Measurements from ENCODE around the gene FCN1.

FCN1 gene

DNA sequence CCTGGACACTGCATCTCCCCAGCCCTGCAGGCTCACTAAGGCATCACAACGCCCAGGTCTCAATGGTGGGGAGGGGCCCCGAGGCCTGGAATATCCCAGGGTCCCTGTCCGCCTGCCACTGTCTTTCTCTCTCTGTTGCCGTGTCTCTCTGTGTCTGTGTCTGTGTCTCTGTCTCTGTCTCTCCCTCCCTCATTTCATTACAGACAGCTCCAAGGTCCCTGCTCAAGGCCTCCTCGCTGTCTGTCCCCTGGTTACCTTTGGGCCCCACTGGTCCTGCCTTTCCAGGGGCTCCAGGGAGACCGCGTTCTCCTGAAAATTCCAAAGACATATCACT lies 3.2 kb downstream of the FCN1 start:
- H3K4me3 ChIP-seq (ENCODE audit: low read depth, low read length), result no peak overlapping the region
- TF ChIP-seq MYC (IDR thresholded peaks at IDR 0.05; ENCODE audit: low read depth, low read length) (no peak), POLR2A (IDR thresholded peaks at IDR 0.05; ENCODE audit: extremely low read depth, insufficient read length) (no peak)
- TF ChIP-seq, protein P1, sequence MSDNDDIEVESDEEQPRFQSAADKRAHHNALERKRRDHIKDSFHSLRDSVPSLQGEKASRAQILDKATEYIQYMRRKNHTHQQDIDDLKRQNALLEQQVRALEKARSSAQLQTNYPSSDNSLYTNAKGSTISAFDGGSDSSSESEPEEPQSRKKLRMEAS (IDR thresholded peaks at IDR 0.05; ENCODE audit: low read depth, low read length), result no peak
- TF ChIP-seq, protein P2, sequence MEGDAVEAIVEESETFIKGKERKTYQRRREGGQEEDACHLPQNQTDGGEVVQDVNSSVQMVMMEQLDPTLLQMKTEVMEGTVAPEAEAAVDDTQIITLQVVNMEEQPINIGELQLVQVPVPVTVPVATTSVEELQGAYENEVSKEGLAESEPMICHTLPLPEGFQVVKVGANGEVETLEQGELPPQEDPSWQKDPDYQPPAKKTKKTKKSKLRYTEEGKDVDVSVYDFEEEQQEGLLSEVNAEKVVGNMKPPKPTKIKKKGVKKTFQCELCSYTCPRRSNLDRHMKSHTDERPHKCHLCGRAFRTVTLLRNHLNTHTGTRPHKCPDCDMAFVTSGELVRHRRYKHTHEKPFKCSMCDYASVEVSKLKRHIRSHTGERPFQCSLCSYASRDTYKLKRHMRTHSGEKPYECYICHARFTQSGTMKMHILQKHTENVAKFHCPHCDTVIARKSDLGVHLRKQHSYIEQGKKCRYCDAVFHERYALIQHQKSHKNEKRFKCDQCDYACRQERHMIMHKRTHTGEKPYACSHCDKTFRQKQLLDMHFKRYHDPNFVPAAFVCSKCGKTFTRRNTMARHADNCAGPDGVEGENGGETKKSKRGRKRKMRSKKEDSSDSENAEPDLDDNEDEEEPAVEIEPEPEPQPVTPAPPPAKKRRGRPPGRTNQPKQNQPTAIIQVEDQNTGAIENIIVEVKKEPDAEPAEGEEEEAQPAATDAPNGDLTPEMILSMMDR (IDR thresholded peaks at IDR 0.05; ENCODE audit: low read depth, low read length), result no peak
- no peak for DNase-seq (ENCODE audit: low read depth)

DNA sequence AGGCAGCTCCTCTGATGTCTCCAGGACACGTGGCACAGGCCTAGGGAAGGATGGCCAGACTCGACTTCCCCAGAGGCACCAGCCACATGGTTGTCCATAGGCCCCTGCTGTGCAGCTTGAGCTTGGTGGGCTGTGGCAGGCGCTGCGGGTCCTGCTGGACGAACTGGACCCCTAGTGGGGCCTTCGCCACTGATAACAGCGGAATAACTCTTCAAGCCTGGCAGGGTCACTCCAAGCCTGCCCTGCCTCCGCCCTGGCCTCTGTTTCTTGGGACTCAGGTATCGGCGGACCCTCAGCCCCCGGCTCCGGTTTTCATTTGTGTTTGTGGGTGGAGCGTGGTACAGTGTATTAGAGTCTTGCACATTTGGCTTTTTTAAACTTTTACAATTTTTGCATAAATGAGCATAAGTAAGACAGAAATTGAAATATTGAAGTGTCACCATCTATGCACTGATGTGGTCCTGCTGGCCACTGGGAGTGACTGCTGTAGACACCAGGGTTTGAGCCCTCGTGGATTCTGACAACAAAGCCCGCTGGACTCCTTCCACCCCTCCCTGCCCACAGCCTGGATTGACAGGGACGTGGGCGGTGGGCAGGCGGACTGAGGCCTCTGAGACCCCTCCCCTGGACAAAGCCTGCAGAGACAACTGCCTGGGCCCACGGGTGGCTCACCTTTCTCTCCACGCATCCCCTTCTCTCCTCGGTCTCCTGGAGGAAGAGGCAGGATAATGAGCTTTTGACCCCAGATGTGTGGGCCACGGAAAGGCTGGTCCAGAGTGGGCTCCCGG lies 3.8 kb downstream of the FCN1 start:
- H3K4me3 ChIP-seq (ENCODE audit: low read depth, low read length), result no peak overlapping the region
- TF ChIP-seq, protein P2 (IDR thresholded peaks at IDR 0.05; ENCODE audit: low read depth, low read length), result no peak
- TF ChIP-seq, protein P1 (IDR thresholded peaks at IDR 0.05; ENCODE audit: low read depth, low read length), result no peak
- TF ChIP-seq MYC (IDR thresholded peaks at IDR 0.05; ENCODE audit: low read depth, low read length) (no peak), POLR2A (IDR thresholded peaks at IDR 0.05; ENCODE audit: extremely low read depth, insufficient read length) (no peak)
- DNase-seq (ENCODE audit: low read depth), result no peak

DNA sequence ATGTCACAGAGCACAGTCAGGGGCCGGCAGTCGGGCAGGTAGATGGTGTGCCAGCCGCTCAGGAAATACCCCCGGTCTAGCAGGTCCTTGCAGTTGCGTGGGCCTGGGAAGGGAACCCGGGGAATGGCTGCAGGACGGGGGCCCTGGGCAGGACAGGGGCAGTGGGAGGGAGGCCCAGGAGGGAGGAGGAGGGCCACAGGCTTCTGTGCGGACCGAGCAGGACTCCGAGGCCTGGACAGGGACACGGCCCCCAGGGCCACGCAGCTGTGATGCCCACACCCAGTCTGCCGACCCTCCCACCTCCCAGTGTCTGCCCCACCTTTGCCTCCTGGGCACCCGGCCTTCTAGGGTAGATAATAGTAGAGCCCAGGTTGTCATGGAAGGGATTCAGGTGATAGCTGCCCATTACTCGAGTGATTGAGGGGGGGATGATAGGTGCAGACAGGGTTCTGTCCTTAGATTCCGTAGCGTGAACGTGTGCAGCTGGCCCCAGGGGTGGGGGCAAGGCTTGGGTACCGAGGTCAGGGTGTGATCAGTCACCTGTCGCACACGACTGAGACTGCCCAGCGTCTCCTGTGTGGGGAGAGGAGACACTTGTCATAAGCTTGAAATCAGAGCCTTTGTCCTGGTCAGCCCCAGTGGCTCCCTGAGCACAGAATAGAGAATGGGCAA lies 4.5 kb downstream of the FCN1 start:
- no peak for DNase-seq (ENCODE audit: low read depth)
- TF ChIP-seq, protein P2 (IDR thresholded peaks at IDR 0.05; ENCODE audit: low read depth, low read length), result no peak
- no peak for TF ChIP-seq MYC (IDR thresholded peaks at IDR 0.05; ENCODE audit: low read depth, low read length)
- TF ChIP-seq POLR2A (IDR thresholded peaks at IDR 0.05; ENCODE audit: extremely low read depth, insufficient read length), result no peak
- TF ChIP-seq, protein P1 (IDR thresholded peaks at IDR 0.05; ENCODE audit: low read depth, low read length), result no peak
- H3K4me3 ChIP-seq (ENCODE audit: low read depth, low read length), result no peak overlapping the region

DNA sequence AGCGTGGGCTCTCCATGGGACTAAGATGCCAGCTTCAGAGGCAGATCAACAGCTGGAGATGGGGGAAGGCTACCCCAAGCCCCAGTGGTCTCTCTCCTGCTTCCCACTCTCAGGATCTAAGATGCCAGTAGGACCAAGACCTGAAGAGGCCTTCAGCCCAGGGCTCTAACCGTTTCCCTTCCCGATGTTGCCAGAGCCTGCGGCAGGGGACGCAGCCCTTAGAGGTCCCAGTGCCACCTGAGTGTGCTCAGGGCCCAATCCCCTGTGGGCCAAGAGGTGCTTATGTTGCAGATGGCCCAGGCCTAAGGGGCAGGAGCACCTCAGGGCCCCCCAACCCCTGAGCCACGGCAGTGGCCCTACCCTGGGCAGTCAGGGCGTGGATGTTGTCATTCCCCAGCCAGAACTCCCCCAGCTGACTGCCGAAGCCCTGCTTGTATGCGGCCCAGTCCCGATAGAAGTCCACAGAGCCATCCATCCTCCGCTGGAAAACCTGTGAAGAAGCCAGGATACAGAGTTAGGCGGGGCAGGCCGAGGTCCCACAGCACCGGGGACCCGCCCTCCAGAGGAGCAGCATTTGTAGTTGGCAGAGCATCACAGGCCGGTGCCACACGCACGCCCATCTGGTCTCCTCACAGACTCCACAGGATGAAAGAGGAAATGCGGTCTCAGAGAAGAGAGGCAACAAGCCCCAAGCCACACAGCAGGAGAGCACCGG lies 5.4 kb downstream of the FCN1 start:
- no peak for TF ChIP-seq MYC (IDR thresholded peaks at IDR 0.05; ENCODE audit: low read depth, low read length)
- DNase-seq (ENCODE audit: low read depth), result no peak
- no peak overlapping the region for H3K4me3 ChIP-seq (ENCODE audit: low read depth, low read length)

DNA sequence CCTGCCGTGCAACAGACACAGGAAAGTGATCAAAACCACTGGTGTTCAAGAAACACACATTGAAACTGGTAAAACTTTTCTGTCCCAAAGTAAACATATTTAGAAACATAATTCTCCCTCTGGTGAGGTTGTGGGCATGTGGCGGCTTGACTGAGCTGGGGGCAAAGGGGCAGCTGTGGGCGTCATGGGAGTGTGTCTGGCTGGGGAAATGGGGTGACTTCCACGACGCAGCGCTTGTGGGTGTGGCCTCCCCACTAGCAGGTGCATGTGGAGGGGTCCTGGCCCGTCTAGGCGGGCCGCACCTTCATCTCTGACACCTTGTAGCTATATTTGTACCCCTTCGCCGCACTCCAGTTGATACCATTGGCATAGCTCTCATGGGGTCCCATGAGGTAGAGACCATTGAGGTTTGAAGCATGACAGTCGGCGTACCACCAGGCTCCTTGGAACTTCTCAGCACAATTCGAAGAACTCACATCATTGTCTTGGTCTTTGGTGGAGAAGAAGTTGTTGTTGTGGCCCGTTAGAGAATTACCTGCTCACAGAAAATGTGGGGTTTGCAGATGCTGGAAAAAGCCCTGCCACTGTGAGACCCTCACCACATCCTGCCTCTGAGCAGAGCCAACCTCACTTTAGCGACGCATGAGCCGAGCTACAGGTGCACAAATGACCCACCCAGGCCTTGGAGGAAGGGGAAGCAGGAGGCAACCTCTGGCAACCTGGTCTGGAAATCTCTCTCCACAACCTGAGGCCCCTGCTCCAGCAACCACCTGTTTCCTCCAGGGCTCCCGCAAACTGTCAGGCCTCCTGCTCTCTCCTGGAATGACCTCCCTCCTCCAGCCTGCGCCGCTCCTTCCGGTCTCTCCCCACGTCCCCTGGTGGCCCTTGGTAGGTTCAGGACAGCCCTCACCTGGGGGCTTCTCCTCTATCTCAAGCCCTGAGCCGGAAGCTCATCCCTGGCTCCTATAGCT lies 7.9 kb downstream of the FCN1 start:
- DNase-seq (ENCODE audit: low read depth), result no peak
- TF ChIP-seq, protein P2 (IDR thresholded peaks at IDR 0.05; ENCODE audit: low read depth, low read length), result no peak
- TF ChIP-seq, protein P1 (IDR thresholded peaks at IDR 0.05; ENCODE audit: low read depth, low read length), result no peak
- TF ChIP-seq POLR2A (IDR thresholded peaks at IDR 0.05; ENCODE audit: extremely low read depth, insufficient read length) (no peak), MYC (IDR thresholded peaks at IDR 0.05; ENCODE audit: low read depth, low read length) (no peak)
- H3K4me3 ChIP-seq (ENCODE audit: low read depth, low read length), result no peak overlapping the region

Measured in NB4 (cell line).